Measurements from ENCODE around the gene OSBP2.
"Not testable (repeated sequence)": the region's sequence is repeated elsewhere in the genome, so short reads cannot be mapped to it uniquely, and the experiment has no call there.

OSBP2 gene

DNA sequence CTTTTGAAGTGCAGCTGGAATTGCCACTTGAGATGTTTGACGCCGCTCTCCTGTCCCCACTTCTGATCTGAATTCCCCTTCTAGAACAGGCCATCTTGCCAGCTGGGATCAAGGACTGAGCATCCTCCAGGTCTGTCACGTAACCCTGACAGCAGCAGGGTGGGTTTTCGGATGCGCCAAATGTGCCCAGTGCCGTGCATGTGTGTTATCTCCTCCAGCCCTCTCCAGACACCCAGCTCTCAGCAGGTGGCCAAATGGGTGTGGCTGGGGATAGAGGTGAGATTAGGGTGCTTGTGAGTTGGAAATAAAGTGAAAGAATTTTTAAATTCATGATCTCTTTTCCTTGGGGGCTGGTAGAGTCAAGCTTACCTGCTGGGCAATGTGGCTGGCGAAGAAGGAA, 3.3 kb downstream of the OSBP2 start:
- DNase-seq (ENCODE audit: extremely low read depth, low read depth) = no peak
- TF ChIP-seq, protein P1, sequence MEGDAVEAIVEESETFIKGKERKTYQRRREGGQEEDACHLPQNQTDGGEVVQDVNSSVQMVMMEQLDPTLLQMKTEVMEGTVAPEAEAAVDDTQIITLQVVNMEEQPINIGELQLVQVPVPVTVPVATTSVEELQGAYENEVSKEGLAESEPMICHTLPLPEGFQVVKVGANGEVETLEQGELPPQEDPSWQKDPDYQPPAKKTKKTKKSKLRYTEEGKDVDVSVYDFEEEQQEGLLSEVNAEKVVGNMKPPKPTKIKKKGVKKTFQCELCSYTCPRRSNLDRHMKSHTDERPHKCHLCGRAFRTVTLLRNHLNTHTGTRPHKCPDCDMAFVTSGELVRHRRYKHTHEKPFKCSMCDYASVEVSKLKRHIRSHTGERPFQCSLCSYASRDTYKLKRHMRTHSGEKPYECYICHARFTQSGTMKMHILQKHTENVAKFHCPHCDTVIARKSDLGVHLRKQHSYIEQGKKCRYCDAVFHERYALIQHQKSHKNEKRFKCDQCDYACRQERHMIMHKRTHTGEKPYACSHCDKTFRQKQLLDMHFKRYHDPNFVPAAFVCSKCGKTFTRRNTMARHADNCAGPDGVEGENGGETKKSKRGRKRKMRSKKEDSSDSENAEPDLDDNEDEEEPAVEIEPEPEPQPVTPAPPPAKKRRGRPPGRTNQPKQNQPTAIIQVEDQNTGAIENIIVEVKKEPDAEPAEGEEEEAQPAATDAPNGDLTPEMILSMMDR (IDR thresholded peaks at IDR 0.05; ENCODE audit: low read depth, low read length, missing control alignments) = no peak
- H3K4me3 ChIP-seq (replicated peaks; ENCODE audit: low read depth, low read length) = no peak overlapping the region

- TF ChIP-seq, protein P1 (IDR thresholded peaks at IDR 0.05; ENCODE audit: low read depth, low read length, missing control alignments) = no peak
- no peak overlapping the region for H3K4me3 ChIP-seq (replicated peaks; ENCODE audit: low read depth, low read length)
- no peak for DNase-seq (ENCODE audit: extremely low read depth, low read depth)
Observed at GRCh38 chr22:30701872-30702271, 7.2 kb downstream of the OSBP2 start.

DNA sequence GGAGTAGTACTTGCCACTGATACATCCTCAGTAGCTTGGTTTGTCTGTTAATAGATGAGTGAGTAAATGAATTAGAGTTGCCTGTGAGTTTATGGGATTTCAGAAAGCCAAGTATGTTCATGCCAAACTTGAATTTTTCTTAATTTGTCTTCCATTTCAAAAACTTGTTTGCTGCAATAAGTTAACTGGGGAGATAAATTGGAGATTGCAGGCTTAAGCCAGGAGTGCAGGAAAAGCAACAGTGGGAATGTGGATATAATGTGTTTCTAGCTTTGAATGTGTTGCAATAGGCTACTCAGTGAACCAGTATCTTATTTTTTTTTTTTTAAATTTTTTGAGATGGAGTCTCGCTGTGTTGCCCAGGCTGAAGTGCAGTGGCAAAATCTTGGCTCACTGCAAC, 8.2 kb downstream of the OSBP2 start:
- no peak overlapping the region for H3K4me3 ChIP-seq (replicated peaks; ENCODE audit: low read depth, low read length)
- no peak for DNase-seq (ENCODE audit: extremely low read depth, low read depth)
- TF ChIP-seq, protein P1 (IDR thresholded peaks at IDR 0.05; ENCODE audit: low read depth, low read length, missing control alignments) = no peak

GRCh38 chr22:30704978-30705377, 10.3 kb downstream of the OSBP2 start:
- H3K4me3 ChIP-seq (replicated peaks; ENCODE audit: low read depth, low read length) = no peak overlapping the region
- no peak for DNase-seq (ENCODE audit: extremely low read depth, low read depth)
- TF ChIP-seq, protein P1 (IDR thresholded peaks at IDR 0.05; ENCODE audit: low read depth, low read length, missing control alignments) = no peak

- TF ChIP-seq, protein P1 (IDR thresholded peaks at IDR 0.05; ENCODE audit: low read depth, low read length, missing control alignments) = no peak
- peak; percentile 52 for DNase-seq (ENCODE audit: extremely low read depth, low read depth)
- no peak overlapping the region for H3K4me3 ChIP-seq (replicated peaks; ENCODE audit: low read depth, low read length)
Observed at GRCh38 chr22:30705710-30706651, 11.3 kb downstream of the OSBP2 start.

- H3K4me3 ChIP-seq (replicated peaks; ENCODE audit: low read depth, low read length); DNase-seq (ENCODE audit: extremely low read depth, low read depth): not testable (repeated sequence)
Observed at GRCh38 chr22:30709980-30710379, 15.3 kb downstream of the OSBP2 start.

DNA sequence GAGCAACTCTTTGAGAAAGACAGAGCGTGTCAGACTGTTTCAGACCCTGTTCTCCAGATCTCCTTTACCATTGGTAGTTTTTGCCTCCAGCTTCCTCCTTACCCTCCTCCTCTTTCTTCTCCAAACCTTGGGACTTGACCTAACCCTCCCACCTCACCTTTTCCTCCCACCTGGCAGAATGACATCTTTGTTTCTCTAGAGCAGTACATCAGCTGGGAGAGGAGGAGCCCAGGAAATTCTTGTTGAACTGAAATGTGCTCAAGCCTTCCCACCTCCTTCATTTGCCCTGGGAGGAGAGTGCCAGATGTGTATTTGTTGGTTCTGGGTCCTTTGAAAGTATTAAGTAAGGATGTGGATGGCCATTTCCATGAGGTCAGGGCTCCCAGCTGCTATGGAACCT, 17.4 kb downstream of the OSBP2 start:
- no peak for DNase-seq (ENCODE audit: extremely low read depth, low read depth)
- H3K4me3 ChIP-seq (replicated peaks; ENCODE audit: low read depth, low read length) = no peak overlapping the region
- TF ChIP-seq, protein P1 (IDR thresholded peaks at IDR 0.05; ENCODE audit: low read depth, low read length, missing control alignments) = no peak

Data from HFF-Myc (cell line).